GM18502 (cell line): ENCODE measurements around the gene CLIC4.
"Not testable (repeated sequence)": the region's sequence is repeated elsewhere in the genome, so short reads cannot be mapped to it uniquely, and the experiment has no call there.

Experiments
- ATAC-seq: cut with Tn5 transposase; IDR thresholded peaks from one replicate; pipeline ENCODE4 v1.9.1; 2021; ENCODE audit warnings: mild to moderate bottlenecking; ENCODE audit not compliant: unreplicated experiment, poor library complexity

CLIC4 gene

DNA sequence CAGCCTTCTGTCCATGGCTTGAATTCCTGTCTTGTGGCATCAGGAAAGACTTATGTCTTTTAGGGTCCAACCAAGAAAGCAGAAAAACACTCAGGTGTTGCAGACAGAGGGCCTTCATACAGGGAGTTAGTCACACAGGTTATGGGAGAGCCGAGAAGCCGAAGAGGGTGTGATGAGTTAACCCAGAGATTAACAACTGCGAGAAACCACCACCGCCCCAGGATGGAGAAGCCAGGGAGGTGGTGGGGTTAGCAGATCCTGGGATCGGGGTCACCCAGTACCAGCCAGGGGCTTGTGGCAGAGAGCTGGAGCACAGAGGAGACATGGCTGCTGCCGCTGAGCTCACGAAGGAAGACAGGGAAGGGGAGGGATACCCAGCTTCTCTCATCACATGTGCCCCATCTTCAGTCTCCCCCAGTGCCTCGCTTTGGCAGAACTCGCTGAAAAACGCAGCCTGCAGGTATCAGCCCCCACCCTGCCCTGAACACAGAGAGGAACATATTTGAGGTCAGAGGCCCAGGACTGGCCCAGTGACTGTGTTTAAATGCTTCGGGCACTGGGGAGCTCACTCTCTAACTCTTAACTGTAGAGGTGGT, 126.2 kb downstream of the CLIC4 start:
- no peak for ATAC-seq

DNA sequence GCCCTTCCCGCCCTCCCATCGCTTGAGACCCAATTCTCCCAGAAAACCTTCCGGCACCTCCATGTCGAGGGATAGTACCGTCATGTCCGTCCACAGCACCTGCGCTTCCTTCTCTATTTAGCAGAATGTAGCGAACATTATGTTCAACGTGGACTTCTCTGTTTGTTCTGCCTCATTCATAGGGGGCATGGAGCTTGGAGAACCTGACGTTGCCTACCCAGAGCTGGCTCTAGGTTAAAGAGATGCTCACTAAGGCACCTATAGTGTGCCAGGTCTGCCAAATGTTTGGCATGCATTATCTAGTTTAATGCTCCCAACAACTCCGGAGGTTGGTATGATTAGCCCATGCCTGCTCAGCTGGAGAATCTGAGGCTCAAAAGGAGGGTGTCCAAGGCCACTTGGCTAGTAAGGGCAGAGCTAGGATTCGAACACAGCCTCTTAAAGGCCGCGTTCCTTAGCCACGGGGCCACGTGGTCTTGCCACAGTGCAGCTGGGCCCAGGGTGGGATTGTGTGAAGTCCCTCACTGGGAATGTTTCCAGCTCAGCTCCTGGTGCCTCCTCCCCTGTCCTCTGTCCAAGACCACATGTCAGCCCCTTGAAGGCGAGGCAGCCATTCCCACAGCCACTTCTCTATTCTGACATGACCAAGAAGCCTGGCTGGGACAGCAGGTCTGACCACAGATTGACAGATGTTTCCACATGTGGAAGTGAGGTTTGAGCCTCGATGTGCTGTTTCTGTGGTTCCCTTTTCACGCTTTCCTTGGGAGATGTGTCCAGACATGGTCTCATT, 127.0 kb downstream of the CLIC4 start:
- ATAC-seq: no peak

- no peak for ATAC-seq
Measured at GRCh38 chr1:24873148-24873547, 127.9 kb downstream of the CLIC4 start.

GRCh38 chr1:24874056-24874455, 128.8 kb downstream of the CLIC4 start:
- ATAC-seq: no peak

- ATAC-seq: no peak
Measured at GRCh38 chr1:24874611-24875234, 129.5 kb downstream of the CLIC4 start.

DNA sequence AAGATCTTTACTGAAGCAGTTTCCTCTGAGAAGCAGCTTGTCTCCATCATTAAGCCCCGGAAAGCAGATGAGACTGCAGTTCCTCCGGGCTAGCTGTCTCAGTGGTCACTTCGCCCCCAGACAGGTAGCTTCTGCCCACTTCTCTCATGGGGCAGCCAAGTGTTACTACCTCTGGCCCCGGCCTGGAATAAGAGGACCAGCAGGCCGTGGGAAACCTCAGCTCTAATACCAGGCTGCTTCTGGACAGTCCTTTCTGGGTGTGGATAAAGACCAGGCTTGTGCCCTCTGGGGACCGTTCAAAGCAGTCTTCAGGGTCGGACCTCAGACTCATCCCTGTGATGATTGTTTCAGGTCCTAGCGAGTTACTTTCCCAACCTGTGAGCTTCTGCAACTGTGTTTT, 130.0 kb downstream of the CLIC4 start:
- ATAC-seq: no peak

DNA sequence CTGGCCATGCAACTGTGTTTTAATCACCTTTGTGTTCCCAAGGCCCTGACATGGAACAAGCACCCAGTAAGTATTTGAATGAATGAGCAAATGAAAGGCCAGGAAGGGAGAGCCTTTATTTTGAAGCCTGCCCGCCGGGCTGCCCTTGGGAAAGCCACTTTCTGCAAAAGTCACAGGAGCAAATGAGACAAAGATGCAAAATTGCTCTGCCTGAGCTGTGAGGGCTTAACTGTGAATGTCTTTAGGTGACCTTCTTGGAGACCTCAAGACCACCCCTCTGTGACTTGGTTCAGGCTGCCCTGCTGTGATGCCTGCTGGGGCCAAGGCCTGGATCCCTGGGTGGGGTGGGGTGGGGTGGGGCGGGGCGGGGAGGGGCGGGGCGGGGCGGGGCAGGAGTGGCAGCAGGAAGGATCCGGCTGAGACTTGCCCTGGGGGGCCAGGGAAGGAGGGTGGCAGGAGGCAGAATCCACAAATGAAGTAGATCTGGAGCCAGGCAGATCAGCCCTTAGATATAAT, 130.8 kb downstream of the CLIC4 start:
- no peak for ATAC-seq

DNA sequence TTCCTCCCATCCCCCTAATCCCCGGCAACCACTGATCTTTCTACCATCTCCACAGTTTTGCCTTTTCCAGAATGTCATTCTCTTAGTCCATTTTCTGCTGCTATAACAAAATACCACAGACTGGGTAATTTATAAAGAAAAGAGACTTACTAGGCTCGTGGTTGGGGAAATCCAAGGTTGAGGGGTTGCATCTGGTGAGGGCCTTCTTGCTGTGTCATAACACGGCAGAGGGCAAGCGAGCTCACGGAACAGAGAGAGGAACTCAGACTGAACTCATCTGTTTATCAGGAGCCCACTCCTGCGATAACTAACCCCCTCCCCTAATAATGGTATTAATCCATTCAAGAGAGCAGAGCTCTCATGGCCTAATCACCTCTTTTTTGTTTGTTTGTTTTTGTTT, 132.8 kb downstream of the CLIC4 start:
- ATAC-seq: no peak

GRCh38 chr1:24878775-24879742, 133.8 kb downstream of the CLIC4 start:
- no peak for ATAC-seq

DNA sequence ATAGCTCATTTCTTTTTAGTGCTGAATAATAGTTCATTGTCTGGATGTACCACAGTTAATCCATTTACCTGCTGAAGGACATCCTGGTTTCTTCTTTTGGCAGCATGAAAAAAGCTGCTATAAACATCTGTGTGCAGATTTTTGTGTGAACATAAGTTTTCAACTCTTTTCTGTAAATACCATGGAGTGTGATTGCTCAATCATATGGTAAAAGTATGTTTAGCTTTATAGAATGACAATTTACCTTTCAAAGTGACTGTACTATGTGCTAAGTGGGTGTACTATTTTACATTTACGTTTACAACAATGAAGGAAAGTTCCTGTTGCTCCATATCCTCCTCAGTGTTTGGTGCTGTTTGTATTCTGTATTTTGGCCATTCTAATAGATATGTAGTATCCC, 135.8 kb downstream of the CLIC4 start:
- no peak for ATAC-seq

GRCh38 chr1:24884751-24885150, 139.5 kb downstream of the CLIC4 start:
- ATAC-seq: no peak

DNA sequence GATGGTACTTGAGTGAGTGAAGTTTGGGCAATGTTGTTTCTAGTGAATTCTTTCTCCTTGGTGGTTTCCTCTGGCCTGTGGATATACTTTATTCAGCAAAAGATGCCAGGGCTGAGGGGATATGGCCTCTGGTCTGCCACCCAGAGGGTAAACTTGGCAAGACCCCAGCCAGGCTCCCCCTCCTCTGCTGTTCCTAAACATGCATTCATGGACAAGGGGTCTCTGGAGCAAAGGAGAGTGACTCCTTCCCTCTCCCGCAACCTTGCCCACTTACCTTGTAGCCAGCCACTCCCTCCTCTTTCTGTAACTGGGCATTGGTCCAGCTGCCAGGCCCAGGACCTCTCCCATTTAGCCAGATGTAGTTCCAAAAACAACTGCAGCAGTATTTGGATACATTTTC, 141.0 kb downstream of the CLIC4 start:
- ATAC-seq: no peak

DNA sequence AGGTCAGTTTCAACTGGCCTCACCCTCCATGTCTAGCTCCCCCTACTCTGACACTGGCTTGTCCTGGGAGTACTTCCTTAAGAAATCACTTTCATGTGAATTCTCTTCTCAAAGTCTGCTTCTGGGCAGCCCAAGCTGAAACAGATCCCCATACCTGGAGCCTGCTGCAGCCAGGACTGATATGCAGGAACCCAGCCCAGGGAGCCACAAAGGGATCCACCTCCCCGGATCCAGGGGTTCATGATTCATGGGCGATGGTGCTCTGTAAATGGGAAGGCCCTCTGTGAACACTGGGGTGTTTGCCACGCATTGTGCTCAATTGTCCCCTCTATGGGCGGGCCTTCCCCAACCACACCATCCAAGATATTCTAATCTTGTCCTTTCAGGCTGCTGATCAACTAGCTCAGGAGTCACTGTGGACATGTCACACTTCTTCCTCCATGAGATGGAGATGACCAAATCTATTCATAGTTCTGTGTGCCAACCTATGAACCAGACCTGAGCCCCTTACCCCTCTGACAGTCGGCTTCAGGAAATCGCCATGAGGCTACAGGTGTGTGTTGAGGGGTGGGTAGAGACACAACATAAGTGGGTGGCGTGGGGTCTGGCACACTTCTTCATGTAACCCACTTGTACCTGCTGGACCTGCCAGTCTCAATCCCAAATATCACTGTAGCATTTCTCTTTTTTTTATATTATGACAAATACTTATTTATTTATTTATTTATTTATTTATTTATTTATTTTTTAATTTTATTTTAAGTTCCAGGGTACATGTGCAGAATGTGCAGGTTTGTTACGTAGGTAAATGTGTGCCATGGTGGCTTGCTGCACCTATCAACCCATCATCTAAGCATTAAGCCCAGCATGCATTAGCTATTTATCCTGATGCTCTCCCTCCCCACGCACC, 143.1 kb downstream of the CLIC4 start:
- ATAC-seq: no peak

GRCh38 chr1:24888971-24889676, 143.9 kb downstream of the CLIC4 start:
- ATAC-seq: no peak

GRCh38 chr1:24890887-24891286, 145.6 kb downstream of the CLIC4 start:
- no peak for ATAC-seq

GRCh38 chr1:24891367-24891766, 146.1 kb downstream of the CLIC4 start:
- ATAC-seq: not testable (repeated sequence)

GRCh38 chr1:24892188-24893153, 147.2 kb downstream of the CLIC4 start:
- no peak for ATAC-seq

DNA sequence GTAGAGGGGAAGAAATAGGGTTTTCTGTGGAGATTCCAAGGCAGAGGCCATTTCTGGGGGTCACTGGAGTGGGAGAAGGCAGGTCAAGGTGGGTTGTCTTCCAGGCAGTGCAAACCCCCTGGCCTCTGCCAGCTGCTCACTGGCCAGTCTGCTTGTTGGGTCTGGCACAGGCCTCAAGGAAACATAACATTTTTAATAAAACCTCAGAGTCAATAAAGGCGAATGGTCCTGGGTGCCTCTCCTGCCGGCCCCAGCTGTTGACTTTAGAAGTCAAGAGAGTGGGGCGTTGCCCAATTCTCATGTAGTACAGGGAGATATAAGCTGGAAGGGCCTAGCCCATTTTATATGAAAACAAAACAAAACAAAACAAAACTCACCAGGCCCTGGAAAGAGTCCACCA, 148.2 kb downstream of the CLIC4 start:
- ATAC-seq: no peak
